SK-N-SH treated with all-trans-retinoic acid at 6 μM for 48 hours (cell line): ENCODE data around the gene CDKN1B.

Experiments used
- ARNTL ChIP-seq: fragments of 450-650 bp; formaldehyde crosslinking; IDR thresholded peaks from 2 replicates; pipeline ENCODE4 v1.5.0; 2020; ENCODE audit warnings: low read depth, mild to moderate bottlenecking, moderate library complexity, borderline replicate concordance
- RARB ChIP-seq: fragments of 250-450 bp; sonication (Bioruptor Pico); IDR thresholded peaks from 2 replicates; pipeline ENCODE4 v1.8.0; 2021; ENCODE audit warnings: mild to moderate bottlenecking, moderate library complexity
- SNAI2 ChIP-seq: fragments of 250-450 bp; sonication (Bioruptor Pico); IDR thresholded peaks from 2 replicates; pipeline ENCODE4 v1.5.0; 2020; ENCODE audit warnings: mild to moderate bottlenecking, moderate library complexity
- TOX ChIP-seq: fragments of 250-450 bp; sonication (Bioruptor Pico); IDR thresholded peaks from 2 replicates; pipeline ENCODE4 v1.8.0; 2021; ENCODE audit warnings: mild to moderate bottlenecking, moderate library complexity, borderline replicate concordance
- ZFP3 ChIP-seq: fragments of 250-450 bp; sonication (Bioruptor Pico); IDR thresholded peaks from 2 replicates; pipeline ENCODE4 v1.5.0; 2020; ENCODE audit warnings: mild to moderate bottlenecking, moderate library complexity
- ZFP30 ChIP-seq: fragments of 450-650 bp; formaldehyde crosslinking; IDR thresholded peaks from 2 replicates; pipeline ENCODE4 v1.5.0; 2022; ENCODE audit warnings: mild to moderate bottlenecking, moderate library complexity
- TF ChIP-seq, protein P1 (sequence below): fragments of 250-450 bp; sonication (Bioruptor Pico); IDR thresholded peaks from 2 replicates; pipeline ENCODE4 v1.5.1; 2020; ENCODE audit warnings: low read depth, mild to moderate bottlenecking, moderate library complexity
- TF ChIP-seq, protein P2 (sequence below): fragments of 250-450 bp; sonication (Bioruptor Pico); IDR thresholded peaks from 2 replicates; pipeline ENCODE4 v1.8.0; 2021; ENCODE audit warnings: low read depth, mild to moderate bottlenecking, moderate library complexity, borderline replicate concordance

DNA sequence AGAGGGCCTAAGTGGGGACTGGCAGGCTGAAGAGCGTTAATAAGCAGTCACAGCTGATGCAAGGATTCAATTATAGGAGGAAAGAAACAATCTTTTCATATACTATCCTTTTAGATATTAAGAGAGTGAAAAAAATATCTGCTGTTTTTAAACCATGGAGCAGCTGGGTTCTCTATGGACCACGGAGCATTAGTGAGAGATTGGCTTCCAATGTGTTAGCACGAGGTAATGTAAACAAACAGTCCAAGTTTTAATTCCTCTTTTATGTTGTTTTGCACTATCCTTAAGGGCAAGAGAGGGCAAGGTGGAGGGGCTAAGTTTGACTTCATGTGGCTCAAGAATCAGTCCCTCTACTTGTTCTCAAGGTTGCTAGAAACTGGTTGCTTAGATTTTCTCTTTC lies 30.9 kb downstream of the CDKN1B start:
- no peak for TF ChIP-seq ZFP3 (CRISPR knock-in tag)
- no peak for TF ChIP-seq TOX
- TF ChIP-seq, protein P1, sequence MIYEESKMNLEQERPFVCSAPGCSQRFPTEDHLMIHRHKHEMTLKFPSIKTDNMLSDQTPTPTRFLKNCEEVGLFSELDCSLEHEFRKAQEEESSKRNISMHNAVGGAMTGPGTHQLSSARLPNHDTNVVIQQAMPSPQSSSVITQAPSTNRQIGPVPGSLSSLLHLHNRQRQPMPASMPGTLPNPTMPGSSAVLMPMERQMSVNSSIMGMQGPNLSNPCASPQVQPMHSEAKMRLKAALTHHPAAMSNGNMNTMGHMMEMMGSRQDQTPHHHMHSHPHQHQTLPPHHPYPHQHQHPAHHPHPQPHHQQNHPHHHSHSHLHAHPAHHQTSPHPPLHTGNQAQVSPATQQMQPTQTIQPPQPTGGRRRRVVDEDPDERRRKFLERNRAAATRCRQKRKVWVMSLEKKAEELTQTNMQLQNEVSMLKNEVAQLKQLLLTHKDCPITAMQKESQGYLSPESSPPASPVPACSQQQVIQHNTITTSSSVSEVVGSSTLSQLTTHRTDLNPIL: no peak
- TF ChIP-seq SNAI2 (CRISPR knock-in tag): no peak
- TF ChIP-seq ZFP30: no peak
- no peak for TF ChIP-seq ARNTL (CRISPR knock-in tag)
- no peak for TF ChIP-seq RARB
- TF ChIP-seq, protein P2, sequence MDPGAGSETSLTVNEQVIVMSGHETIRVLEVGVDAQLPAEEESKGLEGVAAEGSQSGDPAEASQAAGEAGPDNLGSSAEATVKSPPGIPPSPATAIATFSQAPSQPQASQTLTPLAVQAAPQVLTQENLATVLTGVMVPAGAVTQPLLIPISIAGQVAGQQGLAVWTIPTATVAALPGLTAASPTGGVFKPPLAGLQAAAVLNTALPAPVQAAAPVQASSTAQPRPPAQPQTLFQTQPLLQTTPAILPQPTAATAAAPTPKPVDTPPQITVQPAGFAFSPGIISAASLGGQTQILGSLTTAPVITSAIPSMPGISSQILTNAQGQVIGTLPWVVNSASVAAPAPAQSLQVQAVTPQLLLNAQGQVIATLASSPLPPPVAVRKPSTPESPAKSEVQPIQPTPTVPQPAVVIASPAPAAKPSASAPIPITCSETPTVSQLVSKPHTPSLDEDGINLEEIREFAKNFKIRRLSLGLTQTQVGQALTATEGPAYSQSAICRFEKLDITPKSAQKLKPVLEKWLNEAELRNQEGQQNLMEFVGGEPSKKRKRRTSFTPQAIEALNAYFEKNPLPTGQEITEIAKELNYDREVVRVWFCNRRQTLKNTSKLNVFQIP (CRISPR knock-in tag): no peak
